HAP-1 (cell line): ENCODE data around the gene DLG2.
"Not testable (repeated sequence)": the region's sequence is repeated elsewhere in the genome, so short reads cannot be mapped to it uniquely, and the experiment has no call there.

Experiments
- DNase-seq, 2 experiments: peaks; one replicate each; pipeline ENCODE4 v3.0.0-alpha.2; 2016 to 2020; ENCODE audit warnings: low spot score in 2 of 2
- H3K27me3 ChIP-seq: fragments of 250-450 bp; sonication (Bioruptor Pico); 2 replicates; pipeline ENCODE4 v1.5.1; 2020; ENCODE audit warnings: low read depth, mild to moderate bottlenecking, moderate library complexity
- H3K36me3 ChIP-seq: fragments of 250-450 bp; sonication (Bioruptor Pico); replicated peaks from 2 replicates; pipeline ENCODE4 v1.5.1; 2020; ENCODE audit warnings: mild to moderate bottlenecking
- H3K4me1 ChIP-seq: fragments of 250-450 bp; sonication (Bioruptor Pico); 2 replicates; pipeline ENCODE4 v1.5.1; 2020; ENCODE audit warnings: mild to moderate bottlenecking
- H3K4me3 ChIP-seq: fragments of 250-450 bp; sonication (Bioruptor Pico); 2 replicates; pipeline ENCODE4 v1.5.1; 2020; ENCODE audit warnings: mild to moderate bottlenecking, moderate library complexity
- H3K9me3 ChIP-seq: fragments of 250-450 bp; sonication (Bioruptor Pico); 2 replicates; pipeline ENCODE4 v1.5.1; 2020; ENCODE audit warnings: mild to moderate bottlenecking, moderate library complexity
- in situ Hi-C: fragments of 300-500 bp; cut with MboI; formaldehyde crosslinking; loops from 3 replicates; pipeline ENCODE4 v1.14.3; 2020; ENCODE audit warnings: low sequenced_read_pairs, inconsistent platforms, mixed read lengths

Gene DLG2

DNA sequence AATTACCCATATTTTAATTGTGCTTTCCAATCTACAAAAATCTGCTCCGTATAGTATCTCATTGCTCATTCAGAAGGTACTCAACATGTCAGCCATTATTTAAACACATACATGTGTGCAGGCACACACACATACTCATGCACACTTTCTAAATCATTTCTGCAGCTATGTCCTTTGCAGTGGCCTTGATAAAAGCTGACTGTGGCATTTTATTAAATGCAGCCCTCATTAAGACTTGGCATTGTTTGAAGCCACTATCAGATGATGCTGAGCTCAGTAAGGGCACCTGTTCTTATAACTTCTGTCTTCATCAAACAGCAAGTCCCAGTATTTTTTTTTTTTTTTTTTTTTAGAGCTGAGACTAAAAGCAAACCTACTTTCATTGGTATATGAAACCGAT is 1269.1 kb downstream of the DLG2 start:
- peaks cover 15% of the 10 kb centered on the region for H3K27me3 ChIP-seq
- no peaks in the 10 kb centered on the region for H3K36me3 ChIP-seq
- no peak for DNase-seq
- in situ Hi-C loops = no loop called here
- H3K4me3 ChIP-seq = no peak overlapping the region
- H3K4me1 ChIP-seq = peaks cover 6% of the 10 kb centered on the region; the same call in 1 of the 2 replicates
- H3K9me3 ChIP-seq = no peaks in the 10 kb centered on the region

DNA sequence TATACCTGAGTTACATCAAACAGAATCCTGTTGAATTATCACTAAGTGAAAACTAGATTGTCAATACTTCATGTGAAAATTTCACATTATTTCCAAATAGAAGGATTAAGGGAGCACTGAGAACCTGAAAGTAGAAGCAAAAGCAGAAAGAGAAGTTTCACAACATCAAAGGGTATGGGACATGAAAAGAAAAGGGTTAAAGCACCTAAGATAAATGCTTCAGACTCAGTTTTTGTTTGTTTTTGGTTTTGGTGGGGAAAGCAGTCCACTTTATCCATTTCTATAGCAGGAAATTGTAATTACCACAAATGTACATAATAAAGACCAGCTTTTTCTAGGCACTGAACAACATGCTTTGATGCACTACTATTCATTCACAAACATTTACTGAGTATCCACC is 1271.2 kb downstream of the DLG2 start:
- no peaks in the 10 kb centered on the region for H3K9me3 ChIP-seq
- DNase-seq = peak in 1 of 2 experiments; percentile 23
- in situ Hi-C loops = no loop called here
- peaks cover 5% of the 10 kb centered on the region; the same call in 1 of the 2 replicates for H3K4me1 ChIP-seq
- H3K36me3 ChIP-seq = no peaks in the 10 kb centered on the region
- no peak overlapping the region for H3K4me3 ChIP-seq
- peaks cover 15% of the 10 kb centered on the region for H3K27me3 ChIP-seq

DNA sequence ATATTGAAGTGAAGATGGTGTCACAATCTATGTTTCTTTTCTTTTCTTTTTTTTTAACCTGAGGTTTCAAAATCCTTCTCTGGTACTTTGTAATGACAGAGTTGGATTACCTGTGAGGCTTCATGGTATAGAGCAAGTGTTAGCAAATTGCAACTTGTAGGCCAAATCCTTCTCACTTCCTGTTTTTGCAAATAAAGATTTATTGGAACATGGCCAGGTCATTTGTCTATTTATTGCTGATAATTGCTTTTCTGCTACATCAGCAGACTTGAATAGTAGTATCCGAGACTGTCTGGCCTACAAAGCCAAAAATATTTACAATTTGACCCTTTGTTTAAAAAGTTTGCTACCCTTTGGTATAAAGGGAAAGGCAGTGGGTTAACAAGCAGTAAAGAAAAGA is 1281.5 kb downstream of the DLG2 start:
- in situ Hi-C loops = no loop called here
- DNase-seq = no peak
- H3K36me3 ChIP-seq = no peaks in the 10 kb centered on the region
- H3K9me3 ChIP-seq = no peaks in the 10 kb centered on the region
- H3K4me3 ChIP-seq = no peak overlapping the region
- no peaks in the 10 kb centered on the region for H3K4me1 ChIP-seq
- H3K27me3 ChIP-seq = 0 out of 2 replicates have a peak, but pooled peaks cover 5% of the 10 kb centered on the region

GRCh38 chr11:84345027-84345426 is 1282.1 kb downstream of the DLG2 start:
- Histone ChIP-seq H3K36me3 (no peaks in the 10 kb centered on the region), H3K4me1 (no peaks in the 10 kb centered on the region), H3K4me3 (no peak overlapping the region), H3K9me3 (no peaks in the 10 kb centered on the region), H3K27me3 (0 out of 2 replicates have a peak, but pooled peaks cover 5% of the 10 kb centered on the region)
- no peak for DNase-seq
- in situ Hi-C loops = no loop called here

DNA sequence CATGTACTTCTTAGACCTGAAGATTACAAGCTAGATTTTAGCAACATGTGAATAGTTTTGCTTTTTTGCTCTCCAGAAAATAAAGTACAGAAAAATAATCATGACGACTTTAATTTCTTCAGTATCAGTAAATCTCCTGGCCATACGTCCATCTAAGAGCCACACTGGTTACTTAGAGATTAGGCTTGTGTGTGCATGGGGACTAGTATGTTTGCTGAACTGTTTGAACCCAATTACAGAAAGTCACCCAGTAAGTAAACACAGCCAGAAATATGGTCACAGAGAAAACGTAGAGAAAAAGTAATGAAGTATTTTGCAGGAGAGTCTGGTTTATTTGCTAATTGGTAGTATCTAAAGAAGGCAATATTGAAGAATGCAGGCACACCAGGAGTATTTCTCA is 1287.3 kb downstream of the DLG2 start:
- Histone ChIP-seq H3K4me3 (no peak overlapping the region), H3K9me3 (no peaks in the 10 kb centered on the region), H3K27me3 (0 out of 2 replicates have a peak, but pooled peaks cover 5% of the 10 kb centered on the region), H3K36me3 (no peaks in the 10 kb centered on the region), H3K4me1 (no peaks in the 10 kb centered on the region)
- DNase-seq = no peak
- in situ Hi-C loops = no loop called here

DNA sequence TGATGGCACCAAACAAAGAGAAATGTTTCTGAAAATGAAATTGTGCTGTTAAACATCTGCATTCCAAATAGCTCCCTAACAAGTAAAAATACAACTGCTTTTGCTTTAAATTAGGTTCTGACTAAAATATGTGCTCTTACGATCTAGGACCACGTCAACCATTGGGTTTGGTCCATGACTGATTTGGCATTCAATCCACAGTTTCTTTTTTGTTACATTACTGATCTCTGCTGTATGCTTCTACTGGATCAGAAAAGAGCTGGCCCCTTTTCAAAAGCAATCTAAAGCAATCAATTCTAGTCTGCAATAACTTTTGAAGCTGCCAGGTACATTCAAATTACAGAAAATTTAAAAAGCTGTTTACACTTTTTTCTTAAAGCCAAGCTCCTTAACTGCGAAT is 1293.9 kb downstream of the DLG2 start:
- DNase-seq = no peak
- no peak overlapping the region for H3K4me3 ChIP-seq
- in situ Hi-C loops = no loop called here
- no peaks in the 10 kb centered on the region for H3K4me1 ChIP-seq
- no peaks in the 10 kb centered on the region for H3K36me3 ChIP-seq
- H3K9me3 ChIP-seq = no peaks in the 10 kb centered on the region
- no peaks in the 10 kb centered on the region for H3K27me3 ChIP-seq

DNA sequence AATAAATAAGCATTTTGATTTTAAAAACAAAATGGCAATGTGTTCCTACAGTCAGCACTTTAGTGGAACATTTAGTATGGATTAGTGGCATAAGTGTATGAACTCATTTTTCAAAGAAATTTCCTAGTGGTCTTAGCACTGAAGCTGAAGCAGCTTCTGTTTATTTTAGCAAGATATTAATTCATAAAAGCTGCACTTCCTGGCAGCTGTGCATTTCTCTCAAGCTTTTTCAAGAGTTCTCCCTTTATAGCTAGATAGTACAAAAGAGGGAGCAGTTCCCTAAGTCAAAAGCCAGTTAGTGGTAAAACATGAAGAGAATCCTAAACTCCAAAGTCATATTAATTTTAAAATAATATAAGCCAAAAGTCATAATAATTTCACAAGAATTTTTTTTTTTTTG is 1304.9 kb downstream of the DLG2 start:
- DNase-seq = no peak
- H3K9me3 ChIP-seq = no peaks in the 10 kb centered on the region
- in situ Hi-C loops = no loop called here

GRCh38 chr11:84319863-84320262 is 1307.3 kb downstream of the DLG2 start:
- Histone ChIP-seq H3K9me3 (no peaks in the 10 kb centered on the region), H3K4me3 (no peak overlapping the region), H3K27me3 (no peaks in the 10 kb centered on the region), H3K4me1 (no peaks in the 10 kb centered on the region), H3K36me3 (no peaks in the 10 kb centered on the region)
- in situ Hi-C loops = no loop called here
- DNase-seq = no peak

More for the DNA sequence above, 1304.9 kb downstream of the DLG2 start:
- Histone ChIP-seq H3K36me3 (no peaks in the 10 kb centered on the region), H3K27me3 (no peaks in the 10 kb centered on the region), H3K4me3 (no peak overlapping the region), H3K4me1 (no peaks in the 10 kb centered on the region)

GRCh38 chr11:84316866-84317555 is 1310.1 kb downstream of the DLG2 start:
- H3K4me1 ChIP-seq = no peaks in the 10 kb centered on the region
- in situ Hi-C loops = no loop called here
- DNase-seq = no peak
- H3K9me3 ChIP-seq = no peaks in the 10 kb centered on the region
- H3K36me3 ChIP-seq = no peaks in the 10 kb centered on the region
- no peaks in the 10 kb centered on the region for H3K27me3 ChIP-seq
- H3K4me3 ChIP-seq = no peak overlapping the region

DNA sequence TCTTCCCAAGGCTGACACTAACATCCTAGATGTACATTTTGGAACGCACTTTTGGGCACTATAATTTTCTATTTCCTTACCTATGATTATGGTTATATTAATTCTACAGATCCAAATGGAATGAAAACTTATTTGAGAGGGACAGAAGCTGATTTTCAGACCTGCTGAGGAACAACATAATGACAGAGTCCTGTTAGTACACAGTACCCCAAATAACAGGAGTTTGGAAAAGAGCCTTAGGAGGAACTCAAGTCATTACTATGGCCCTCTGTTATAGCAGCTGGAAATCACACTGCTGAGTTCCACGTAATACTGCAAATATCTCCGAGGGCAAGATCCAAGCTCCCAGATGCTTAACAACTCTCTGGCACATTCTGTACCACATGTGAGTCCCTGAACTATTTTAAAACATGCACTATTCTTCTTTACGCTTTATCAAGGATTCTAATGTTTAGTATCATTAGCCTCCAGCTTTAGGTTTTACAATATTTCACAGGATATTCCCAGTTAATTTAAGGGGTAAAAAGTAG is 1313.2 kb downstream of the DLG2 start:
- Histone ChIP-seq H3K4me1 (no peaks in the 10 kb centered on the region), H3K9me3 (no peaks in the 10 kb centered on the region), H3K4me3 (no peak overlapping the region), H3K36me3 (no peaks in the 10 kb centered on the region), H3K27me3 (no peaks in the 10 kb centered on the region)
- in situ Hi-C loops = no loop called here
- DNase-seq = no peak

GRCh38 chr11:84310268-84310667 is 1316.9 kb downstream of the DLG2 start:
- Histone ChIP-seq H3K9me3 (no peaks in the 10 kb centered on the region), H3K27me3 (no peaks in the 10 kb centered on the region), H3K36me3 (no peaks in the 10 kb centered on the region), H3K4me3 (no peak overlapping the region), H3K4me1 (no peaks in the 10 kb centered on the region)
- in situ Hi-C loops = no loop called here
- no peak for DNase-seq

DNA sequence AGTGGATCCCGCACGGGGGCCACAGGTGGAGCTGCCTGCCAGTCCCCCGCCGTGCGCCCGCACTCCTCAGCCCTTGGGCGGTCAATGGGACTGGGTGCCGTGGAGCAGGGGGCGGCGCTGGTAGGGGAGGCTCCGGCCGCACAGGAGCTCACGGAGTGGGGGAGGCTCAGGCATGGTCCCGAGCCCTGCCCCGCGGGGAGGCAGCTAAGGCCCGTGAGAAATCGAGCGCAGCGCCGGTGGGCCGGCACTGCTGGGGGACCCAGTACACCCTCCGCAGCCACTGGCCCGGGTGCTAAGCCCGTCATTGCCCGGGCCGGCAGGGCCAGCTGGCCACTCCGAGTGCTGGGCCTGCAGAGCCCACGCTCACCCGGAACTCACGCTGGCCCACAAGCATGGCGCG is 1318.7 kb downstream of the DLG2 start:
- H3K27me3 ChIP-seq, H3K9me3 ChIP-seq, H3K4me3 ChIP-seq, H3K36me3 ChIP-seq, DNase-seq, H3K4me1 ChIP-seq, in situ Hi-C loops: not testable (repeated sequence)

DNA sequence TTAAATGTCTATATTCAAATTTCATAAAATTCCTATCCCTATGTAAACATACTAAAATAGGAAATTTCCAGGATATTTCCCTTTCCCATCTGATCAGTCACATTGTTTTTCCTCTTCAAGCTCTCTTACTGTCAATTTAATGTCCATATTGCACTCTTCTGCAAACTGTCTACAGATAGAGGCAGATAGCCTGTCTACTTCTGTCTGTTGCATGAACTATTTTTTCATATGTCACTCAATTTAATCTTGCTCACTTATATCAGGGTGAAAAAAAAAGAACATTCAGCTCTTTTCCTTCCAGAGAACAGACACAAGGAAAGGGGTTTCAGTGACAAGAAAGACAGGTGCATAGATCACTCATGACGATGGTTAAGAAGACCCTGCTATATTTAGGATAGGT is 1327.1 kb downstream of the DLG2 start:
- no peaks in the 10 kb centered on the region for H3K27me3 ChIP-seq
- no peak overlapping the region for H3K4me3 ChIP-seq
- no peaks in the 10 kb centered on the region for H3K4me1 ChIP-seq
- in situ Hi-C loops = no loop called here
- no peaks in the 10 kb centered on the region for H3K9me3 ChIP-seq
- no peak for DNase-seq
- H3K36me3 ChIP-seq = no peaks in the 10 kb centered on the region

DNA sequence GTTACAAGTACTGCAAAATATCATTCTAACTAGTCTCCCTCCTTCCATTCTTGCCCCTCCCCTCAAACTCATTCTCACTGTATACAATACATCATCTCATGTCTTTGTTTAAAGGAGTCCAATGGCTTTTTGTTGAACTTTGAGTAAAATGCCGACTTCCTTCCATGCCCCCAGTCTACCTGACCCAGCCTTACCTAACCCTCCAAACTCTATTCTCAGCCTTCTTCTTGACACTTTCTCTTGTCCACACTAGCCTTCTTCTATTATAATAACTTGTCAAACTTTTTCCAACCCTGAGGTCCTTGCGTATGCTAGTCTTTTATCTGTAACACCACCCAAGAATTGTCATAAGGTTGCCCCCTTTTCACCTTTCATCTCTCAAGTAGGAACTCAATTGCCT is 1329.6 kb downstream of the DLG2 start:
- Histone ChIP-seq H3K4me3 (no peak overlapping the region), H3K27me3 (no peaks in the 10 kb centered on the region), H3K9me3 (no peaks in the 10 kb centered on the region), H3K36me3 (no peaks in the 10 kb centered on the region), H3K4me1 (no peaks in the 10 kb centered on the region)
- in situ Hi-C loops = no loop called here
- DNase-seq = no peak

DNA sequence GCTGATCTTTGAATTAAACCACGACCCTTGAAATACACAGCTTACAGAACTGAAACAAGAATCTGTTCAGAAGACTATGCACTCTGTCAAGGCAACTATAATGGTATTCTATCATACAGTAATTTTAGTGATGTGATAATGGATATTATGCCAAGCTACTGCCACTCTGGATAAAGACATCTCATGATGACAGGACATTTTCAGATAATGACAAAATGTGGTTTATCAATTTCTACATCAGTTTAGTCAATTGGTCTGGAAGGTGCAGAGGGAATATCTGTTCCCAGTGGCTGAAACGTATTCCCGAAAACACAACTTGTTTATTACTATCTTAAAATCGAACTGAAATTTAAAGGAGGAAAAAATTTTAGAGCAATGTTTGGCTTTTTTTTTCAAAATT is 1331.3 kb downstream of the DLG2 start:
- no peak for DNase-seq
- in situ Hi-C loops = no loop called here
- no peaks in the 10 kb centered on the region for H3K36me3 ChIP-seq
- H3K9me3 ChIP-seq = no peaks in the 10 kb centered on the region
- no peak overlapping the region for H3K4me3 ChIP-seq
- H3K4me1 ChIP-seq = no peaks in the 10 kb centered on the region
- H3K27me3 ChIP-seq = no peaks in the 10 kb centered on the region
